Stomach (tissue), 4 donors: ENCODE results near the gene MRPL40.

Experiments
- POLR2A ChIP-seq, 4 donors: fragments of 450-650 bp; IDR thresholded peaks; one replicate each; pipeline ENCODE4 v1.6.1; 2016; ENCODE audit warnings: antibody characterized with exemption in 4 of 4, control low read depth in 2 of 4, mild to moderate bottlenecking in 1 of 4, moderate library complexity in 1 of 4
- POLR2AphosphoS5 ChIP-seq, 3 donors: sonication (generic); formaldehyde crosslinking; IDR thresholded peaks; one replicate each; pipeline ENCODE4 v1.6.1; 2016; ENCODE audit warnings: antibody characterized with exemption in 3 of 3
- TF ChIP-seq, protein P1 (sequence below), 7 experiments: fragments of 450-650 bp in 4 of 7; fragments of 200-600 bp in 3 of 7; sonication (generic) in 3 of 7; IDR thresholded peaks; one replicate each; pipeline ENCODE4 v1.5.1; 2016 to 2019; ENCODE audit warnings: antibody characterized with exemption in 7 of 7, control low read depth in 2 of 7, mild to moderate bottlenecking in 1 of 7

DNA sequence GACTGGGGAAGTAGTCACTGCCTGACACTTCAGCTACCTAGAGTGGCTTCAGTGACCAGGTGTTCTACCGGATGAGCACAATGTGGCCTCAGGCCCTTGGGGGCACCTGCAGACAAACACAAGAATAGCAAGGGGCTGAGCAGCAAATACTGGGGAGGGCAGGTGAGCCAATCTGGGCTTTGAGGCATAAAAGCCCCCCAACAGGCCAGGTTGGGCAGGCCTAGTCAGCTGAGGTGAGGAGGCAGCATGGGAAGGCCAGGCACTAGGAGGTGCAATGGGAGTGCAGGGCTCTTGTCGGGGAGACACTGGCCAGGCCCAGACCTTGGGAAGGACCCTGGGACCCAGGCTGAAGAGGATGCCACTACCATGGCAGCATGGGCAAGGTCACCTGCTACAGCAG lies 37.7 kb downstream of the MRPL40 start:
- TF ChIP-seq POLR2A (IDR thresholded peaks at IDR 0.05) (no peak), POLR2AphosphoS5 (IDR thresholded peaks at IDR 0.05) (no peak)
- TF ChIP-seq, protein P1, sequence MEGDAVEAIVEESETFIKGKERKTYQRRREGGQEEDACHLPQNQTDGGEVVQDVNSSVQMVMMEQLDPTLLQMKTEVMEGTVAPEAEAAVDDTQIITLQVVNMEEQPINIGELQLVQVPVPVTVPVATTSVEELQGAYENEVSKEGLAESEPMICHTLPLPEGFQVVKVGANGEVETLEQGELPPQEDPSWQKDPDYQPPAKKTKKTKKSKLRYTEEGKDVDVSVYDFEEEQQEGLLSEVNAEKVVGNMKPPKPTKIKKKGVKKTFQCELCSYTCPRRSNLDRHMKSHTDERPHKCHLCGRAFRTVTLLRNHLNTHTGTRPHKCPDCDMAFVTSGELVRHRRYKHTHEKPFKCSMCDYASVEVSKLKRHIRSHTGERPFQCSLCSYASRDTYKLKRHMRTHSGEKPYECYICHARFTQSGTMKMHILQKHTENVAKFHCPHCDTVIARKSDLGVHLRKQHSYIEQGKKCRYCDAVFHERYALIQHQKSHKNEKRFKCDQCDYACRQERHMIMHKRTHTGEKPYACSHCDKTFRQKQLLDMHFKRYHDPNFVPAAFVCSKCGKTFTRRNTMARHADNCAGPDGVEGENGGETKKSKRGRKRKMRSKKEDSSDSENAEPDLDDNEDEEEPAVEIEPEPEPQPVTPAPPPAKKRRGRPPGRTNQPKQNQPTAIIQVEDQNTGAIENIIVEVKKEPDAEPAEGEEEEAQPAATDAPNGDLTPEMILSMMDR (IDR thresholded peaks at IDR 0.05) = no peak
